HG03558 (cell line): ENCODE results near the gene GALNT3.

Experiments
- ATAC-seq: cut with Tn5 transposase; IDR thresholded peaks from one replicate; pipeline ENCODE4 v1.9.1; 2021; ENCODE audit warnings: moderate number of reproducible peaks; ENCODE audit not compliant: unreplicated experiment; ENCODE audit errors: extremely low read depth

GALNT3 gene

GRCh38 chr2:165757906-165758675 is 36.0 kb downstream of the GALNT3 start:
- ATAC-seq, result no peak

- no peak for ATAC-seq
Measured at GRCh38 chr2:165746501-165746900, 47.5 kb downstream of the GALNT3 start.

GRCh38 chr2:165745916-165746315 is 48.1 kb downstream of the GALNT3 start:
- ATAC-seq, result no peak

GRCh38 chr2:165743442-165743841 is 50.6 kb downstream of the GALNT3 start:
- peak; percentile 89 for ATAC-seq

GRCh38 chr2:165725421-165725820 is 68.6 kb downstream of the GALNT3 start:
- ATAC-seq, result no peak

GRCh38 chr2:165720511-165720910 is 73.5 kb downstream of the GALNT3 start:
- ATAC-seq, result no peak

- ATAC-seq, result no peak
Measured at GRCh38 chr2:165718610-165719210, 75.3 kb downstream of the GALNT3 start.

GRCh38 chr2:165716091-165716490 is 78.0 kb downstream of the GALNT3 start:
- ATAC-seq, result no peak

- ATAC-seq, result no peak
Measured at GRCh38 chr2:165706960-165707487, 87.0 kb downstream of the GALNT3 start.

GRCh38 chr2:165701147-165701546 is 92.9 kb downstream of the GALNT3 start:
- no peak for ATAC-seq

- no peak for ATAC-seq
Measured at GRCh38 chr2:165700531-165700930, 93.5 kb downstream of the GALNT3 start.

GRCh38 chr2:165699946-165700345 is 94.1 kb downstream of the GALNT3 start:
- no peak for ATAC-seq

GRCh38 chr2:165698444-165698884 is 95.6 kb downstream of the GALNT3 start:
- no peak for ATAC-seq

GRCh38 chr2:165697748-165698443 is 96.2 kb downstream of the GALNT3 start:
- ATAC-seq, result no peak
